H1 (cell line): ENCODE measurements around the gene FECH. TPM values are rescaled to one million over a fixed set of nuclear protein-coding genes. Genes with fewer than 3 reads are reported as not detected.
A peak's percentile ranks its signal among the peaks of the same experiment; 100 is the strongest.

Experiments used
- BCL11A ChIP-seq, 2 experiments: IDR thresholded peaks; one replicate each; pipeline ENCODE4 v1.6.1; 2011; ENCODE audit warnings: low read depth in 2 of 2, low read length in 2 of 2, mild to moderate bottlenecking in 2 of 2
- CBX8 ChIP-seq: fragments of 300-800, 300-1000 bp; sonication (generic); IDR thresholded peaks from 2 replicates; pipeline ENCODE4 v1.7.1; 2016; ENCODE audit warnings: low read depth, low read length, borderline replicate concordance
- CHD1 ChIP-seq: IDR thresholded peaks from 2 replicates; pipeline ENCODE4 v1.6.1; 2012; ENCODE audit warnings: low read depth, low read length, improper control_type of control experiment
- CTBP2 ChIP-seq: IDR thresholded peaks from 2 replicates; pipeline ENCODE4 v1.7.0; 2011; ENCODE audit warnings: borderline replicate concordance, mild to moderate bottlenecking, moderate library complexity, mixed read lengths, low read length; ENCODE audit not compliant: insufficient read depth, insufficient read length
- EGR1 ChIP-seq: IDR thresholded peaks from 2 replicates; pipeline ENCODE4 v1.6.1; 2011; ENCODE audit warnings: low read depth, low read length, borderline replicate concordance
- GABPA ChIP-seq: IDR thresholded peaks from 2 replicates; pipeline ENCODE4 v1.6.1; 2011; ENCODE audit warnings: mild to moderate bottlenecking, low read length, moderate library complexity, borderline replicate concordance; ENCODE audit not compliant: insufficient read depth
- GTF2F1 ChIP-seq: IDR thresholded peaks from 2 replicates; pipeline ENCODE4 v1.6.1; 2012; ENCODE audit warnings: low read depth, low read length, improper control_type of control experiment, borderline replicate concordance
- HDAC6 ChIP-seq: IDR thresholded peaks from one replicate; pipeline ENCODE4 v1.7.1; 2012; ENCODE audit warnings: low read depth, mild to moderate bottlenecking, inconsistent platforms, low read length, moderate library complexity
- JUN ChIP-seq: IDR thresholded peaks from 2 replicates; pipeline ENCODE4 v1.6.1; 2011; ENCODE audit warnings: low read depth, mild to moderate bottlenecking, improper control_type of control experiment, low read length
- KDM5A ChIP-seq: fragments of 200-600 bp; IDR thresholded peaks from 2 replicates; pipeline ENCODE4 v1.7.1; 2012; ENCODE audit warnings: mild to moderate bottlenecking, low read length, inconsistent platforms, mixed read lengths
- MAX ChIP-seq: IDR thresholded peaks from 2 replicates; pipeline ENCODE4 v1.6.1; 2012; ENCODE audit warnings: inconsistent platforms
- NANOG ChIP-seq: IDR thresholded peaks from 2 replicates; pipeline ENCODE4 v1.6.1; 2011; ENCODE audit warnings: low read length, low read depth, mild to moderate bottlenecking, inconsistent platforms; ENCODE audit not compliant: insufficient read depth, poor library complexity, severe bottlenecking
- PHF8 ChIP-seq: fragments of 200-600 bp; sonication (generic); conservative IDR thresholded peaks from 2 replicates; pipeline ENCODE4 v1.7.1; 2012; ENCODE audit warnings: low read depth, mild to moderate bottlenecking, inconsistent platforms, low read length, moderate library complexity
- POLR2AphosphoS5 ChIP-seq: IDR thresholded peaks from 2 replicates; pipeline ENCODE4 v1.6.1; 2011; ENCODE audit warnings: low read depth, low read length
- SAP30 ChIP-seq: fragments of 300-600 bp; sonication (generic); IDR thresholded peaks from 2 replicates; pipeline ENCODE4 v1.7.1; 2012; ENCODE audit warnings: low read length, moderate library complexity, mild to moderate bottlenecking, inconsistent platforms; ENCODE audit not compliant: insufficient read depth, insufficient replicate concordance
- SIN3A ChIP-seq, 2 experiments: IDR thresholded peaks in 1 of 2; conservative IDR thresholded peaks in 1 of 2; 2 replicates each; pipeline ENCODE4 v1.6.1; 2011 to 2012; ENCODE audit warnings: low read length in 2 of 2, improper control_type of control experiment in 1 of 2, low read depth in 1 of 2, mild to moderate bottlenecking in 1 of 2
- TAF1 ChIP-seq: IDR thresholded peaks from 2 replicates; pipeline ENCODE4 v1.6.1; 2011; ENCODE audit warnings: mild to moderate bottlenecking, low read depth, low read length
- YY1 ChIP-seq: IDR thresholded peaks from 2 replicates; pipeline ENCODE4 v1.6.1; 2011; ENCODE audit warnings: low read depth, mild to moderate bottlenecking, low read length
- polyA plus RNA-seq, 7 experiments: library from polyadenylated mRNA; depleted of rRNA in 3 of 7; stranded (reverse) in 5 of 7; unstranded in 2 of 7; fragments of >200 nt in 5 of 7; fragments of 200-250 nt in 2 of 7; gene quantifications; 1 replicate in 5 of 7; 2 replicates in 1 of 7; 4 replicates in 1 of 7; pipeline versions ENCODE4 v1.2.1 to v1.2.3, GENCODE V29; 2011 to 2013; ENCODE audit warnings: missing spikeins in 2 of 7, mixed read lengths in 2 of 7
- total RNA-seq: library from RNA; stranded (reverse); fragmentation: NEBNext Ultra II Directional; extraction: Animal tissue kit (Norgen Biotek cat#: 25700); gene quantifications from 2 replicates; pipeline ENCODE4 v1.2.1, GENCODE V29; 2021
- TF ChIP-seq, protein P1 (sequence below), 3 experiments: IDR thresholded peaks; 1 replicate in 2 of 3; 2 replicates in 1 of 3; pipeline versions ENCODE4 v1.5.1 to v1.6.1; 2011; ENCODE audit warnings: low read length in 3 of 3, mild to moderate bottlenecking in 3 of 3, inconsistent platforms in 2 of 3, low read depth in 1 of 3, moderate library complexity in 1 of 3; ENCODE audit not compliant: insufficient read depth in 1 of 3; ENCODE audit errors: control extremely low read depth in 1 of 3
- TF ChIP-seq, protein P2 (sequence below): IDR thresholded peaks from 2 replicates; pipeline ENCODE4 v1.6.1; 2012; ENCODE audit warnings: inconsistent platforms

Gene FECH
- total and polyA plus RNA-seq, 2 of the 8 experiments (the other 6 are each of a cell fraction or from before 2014, with no cell fraction given): 13.1 to 26.6 TPM

DNA sequence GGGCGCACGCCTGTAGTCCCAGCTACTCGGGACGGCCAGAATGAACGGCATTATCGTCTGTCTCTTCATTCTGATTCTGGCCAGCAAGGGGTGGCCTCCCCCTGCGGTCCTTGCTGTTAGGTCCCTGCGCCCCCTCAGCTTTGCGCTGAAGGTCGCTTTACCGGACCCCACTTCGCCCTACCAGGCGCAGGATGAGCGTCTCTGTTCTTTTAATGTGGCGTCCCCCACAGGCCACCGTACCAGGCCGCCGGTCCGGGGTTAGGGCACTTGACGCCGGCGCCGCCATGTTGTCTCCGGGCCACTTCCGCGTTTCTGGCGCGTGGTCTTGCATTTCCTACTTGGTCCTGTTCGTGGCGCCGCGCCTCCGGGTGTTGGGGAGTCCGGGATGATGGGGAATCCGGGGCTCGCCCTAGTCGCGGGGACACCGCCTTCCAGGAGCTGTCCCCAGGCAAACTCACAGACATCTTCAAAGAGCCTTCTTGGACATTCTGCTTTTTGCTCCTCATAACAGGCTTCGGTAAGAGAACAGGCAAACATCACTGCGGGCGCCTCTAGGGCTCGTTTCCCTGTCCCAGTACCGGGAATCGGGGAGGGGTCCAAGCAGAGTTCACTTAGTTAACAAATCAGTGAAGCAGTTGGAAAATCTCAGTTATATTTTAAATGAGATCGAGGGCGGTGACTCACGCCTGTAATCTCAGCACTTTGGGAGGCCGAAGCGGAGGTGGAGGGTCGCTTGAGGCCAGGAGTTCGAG lies 43.7 kb upstream of the FECH start (continued):
- TF ChIP-seq HDAC6 (no peak), CHD1 (no peak), SIN3A (conservative IDR thresholded peaks at IDR 0.05 in 1 of 2, IDR thresholded peaks at IDR 0.05 in 1 of 2; ENCODE audit: low read depth in 1 of 2, low read length in 2 of 2) (peak; percentile 19 to 82; a peak in 2 of 4 replicates), EGR1 (peak; percentile 26; the same call in 1 of the 2 replicates), CTBP2 (no peak), JUN (no peak), CBX8 (no peak), MAX (peak; percentile 97), PHF8 (peak; percentile 60), POLR2AphosphoS5 (peak; percentile 48), YY1 (peak; percentile 99), BCL11A (IDR thresholded peaks at IDR 0.05; ENCODE audit: low read depth in 2 of 2, low read length in 2 of 2) (no peak), SAP30 (no peak), KDM5A (no peak), GTF2F1 (no peak), GABPA (no peak), NANOG (no peak), TAF1 (peak; percentile 77)
- TF ChIP-seq, protein P1, sequence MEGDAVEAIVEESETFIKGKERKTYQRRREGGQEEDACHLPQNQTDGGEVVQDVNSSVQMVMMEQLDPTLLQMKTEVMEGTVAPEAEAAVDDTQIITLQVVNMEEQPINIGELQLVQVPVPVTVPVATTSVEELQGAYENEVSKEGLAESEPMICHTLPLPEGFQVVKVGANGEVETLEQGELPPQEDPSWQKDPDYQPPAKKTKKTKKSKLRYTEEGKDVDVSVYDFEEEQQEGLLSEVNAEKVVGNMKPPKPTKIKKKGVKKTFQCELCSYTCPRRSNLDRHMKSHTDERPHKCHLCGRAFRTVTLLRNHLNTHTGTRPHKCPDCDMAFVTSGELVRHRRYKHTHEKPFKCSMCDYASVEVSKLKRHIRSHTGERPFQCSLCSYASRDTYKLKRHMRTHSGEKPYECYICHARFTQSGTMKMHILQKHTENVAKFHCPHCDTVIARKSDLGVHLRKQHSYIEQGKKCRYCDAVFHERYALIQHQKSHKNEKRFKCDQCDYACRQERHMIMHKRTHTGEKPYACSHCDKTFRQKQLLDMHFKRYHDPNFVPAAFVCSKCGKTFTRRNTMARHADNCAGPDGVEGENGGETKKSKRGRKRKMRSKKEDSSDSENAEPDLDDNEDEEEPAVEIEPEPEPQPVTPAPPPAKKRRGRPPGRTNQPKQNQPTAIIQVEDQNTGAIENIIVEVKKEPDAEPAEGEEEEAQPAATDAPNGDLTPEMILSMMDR (IDR thresholded peaks at IDR 0.05; ENCODE audit: control extremely low read depth in 1 of 3, insufficient read depth in 1 of 3, low read depth in 1 of 3, low read length in 3 of 3): peak; percentile 71 to 76 (median 76)
- TF ChIP-seq, protein P2, sequence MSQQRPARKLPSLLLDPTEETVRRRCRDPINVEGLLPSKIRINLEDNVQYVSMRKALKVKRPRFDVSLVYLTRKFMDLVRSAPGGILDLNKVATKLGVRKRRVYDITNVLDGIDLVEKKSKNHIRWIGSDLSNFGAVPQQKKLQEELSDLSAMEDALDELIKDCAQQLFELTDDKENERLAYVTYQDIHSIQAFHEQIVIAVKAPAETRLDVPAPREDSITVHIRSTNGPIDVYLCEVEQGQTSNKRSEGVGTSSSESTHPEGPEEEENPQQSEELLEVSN: peak; percentile 59
